ENCODE data around the gene ARMS2. TPM values are rescaled to one million over a fixed set of nuclear protein-coding genes. Genes with fewer than 3 reads are reported as not detected.

ARMS2 gene
- polyA plus RNA-seq, 1 donor from 2014 or later = not detected

GRCh38 chr10:122503012-122503411, 48.6 kb downstream of the ARMS2 start:
- Histone ChIP-seq H3K9me2 (ENCODE audit: insufficient read depth, low read length) (no peaks in the 10 kb centered on the region), H3K9me3 (ENCODE audit: low read length) (no peaks in the 10 kb centered on the region), H3K4me2 (ENCODE audit: low read length) (no peak overlapping the region), H3K27ac (ENCODE audit: low read length) (no peak overlapping the region), H2AFZ (ENCODE audit: low read depth, low read length) (no peak overlapping the region), H3F3A (ENCODE audit: insufficient read depth, low read length, poor library complexity, severe bottlenecking) (no peaks in the 10 kb centered on the region), H4K20me1 (ENCODE audit: insufficient read depth) (no peaks in the 10 kb centered on the region), H3K36me3 (ENCODE audit: insufficient read depth, low read length) (no peaks in the 10 kb centered on the region), H3K9ac (ENCODE audit: low read length) (no peak overlapping the region), H3K4me3 (ENCODE audit: low read length) (no peak overlapping the region), H3K27me3 (ENCODE audit: insufficient read depth, low read depth, low read length) (no peaks in the 10 kb centered on the region), H3K79me2 (replicated peaks; ENCODE audit: insufficient read depth, low read length) (no peaks in the 10 kb centered on the region)
- TF ChIP-seq TAF1 (IDR thresholded peaks at IDR 0.05; ENCODE audit: low read depth) = no peak
- TF ChIP-seq, protein P1, sequence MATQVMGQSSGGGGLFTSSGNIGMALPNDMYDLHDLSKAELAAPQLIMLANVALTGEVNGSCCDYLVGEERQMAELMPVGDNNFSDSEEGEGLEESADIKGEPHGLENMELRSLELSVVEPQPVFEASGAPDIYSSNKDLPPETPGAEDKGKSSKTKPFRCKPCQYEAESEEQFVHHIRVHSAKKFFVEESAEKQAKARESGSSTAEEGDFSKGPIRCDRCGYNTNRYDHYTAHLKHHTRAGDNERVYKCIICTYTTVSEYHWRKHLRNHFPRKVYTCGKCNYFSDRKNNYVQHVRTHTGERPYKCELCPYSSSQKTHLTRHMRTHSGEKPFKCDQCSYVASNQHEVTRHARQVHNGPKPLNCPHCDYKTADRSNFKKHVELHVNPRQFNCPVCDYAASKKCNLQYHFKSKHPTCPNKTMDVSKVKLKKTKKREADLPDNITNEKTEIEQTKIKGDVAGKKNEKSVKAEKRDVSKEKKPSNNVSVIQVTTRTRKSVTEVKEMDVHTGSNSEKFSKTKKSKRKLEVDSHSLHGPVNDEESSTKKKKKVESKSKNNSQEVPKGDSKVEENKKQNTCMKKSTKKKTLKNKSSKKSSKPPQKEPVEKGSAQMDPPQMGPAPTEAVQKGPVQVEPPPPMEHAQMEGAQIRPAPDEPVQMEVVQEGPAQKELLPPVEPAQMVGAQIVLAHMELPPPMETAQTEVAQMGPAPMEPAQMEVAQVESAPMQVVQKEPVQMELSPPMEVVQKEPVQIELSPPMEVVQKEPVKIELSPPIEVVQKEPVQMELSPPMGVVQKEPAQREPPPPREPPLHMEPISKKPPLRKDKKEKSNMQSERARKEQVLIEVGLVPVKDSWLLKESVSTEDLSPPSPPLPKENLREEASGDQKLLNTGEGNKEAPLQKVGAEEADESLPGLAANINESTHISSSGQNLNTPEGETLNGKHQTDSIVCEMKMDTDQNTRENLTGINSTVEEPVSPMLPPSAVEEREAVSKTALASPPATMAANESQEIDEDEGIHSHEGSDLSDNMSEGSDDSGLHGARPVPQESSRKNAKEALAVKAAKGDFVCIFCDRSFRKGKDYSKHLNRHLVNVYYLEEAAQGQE (IDR thresholded peaks at IDR 0.05; ENCODE audit: borderline replicate concordance) = no peak
- no peak for TF ChIP-seq EP300 (conservative IDR thresholded peaks at IDR 0.05; ENCODE audit: poor library complexity, severe bottlenecking)
- TF ChIP-seq, protein P2, sequence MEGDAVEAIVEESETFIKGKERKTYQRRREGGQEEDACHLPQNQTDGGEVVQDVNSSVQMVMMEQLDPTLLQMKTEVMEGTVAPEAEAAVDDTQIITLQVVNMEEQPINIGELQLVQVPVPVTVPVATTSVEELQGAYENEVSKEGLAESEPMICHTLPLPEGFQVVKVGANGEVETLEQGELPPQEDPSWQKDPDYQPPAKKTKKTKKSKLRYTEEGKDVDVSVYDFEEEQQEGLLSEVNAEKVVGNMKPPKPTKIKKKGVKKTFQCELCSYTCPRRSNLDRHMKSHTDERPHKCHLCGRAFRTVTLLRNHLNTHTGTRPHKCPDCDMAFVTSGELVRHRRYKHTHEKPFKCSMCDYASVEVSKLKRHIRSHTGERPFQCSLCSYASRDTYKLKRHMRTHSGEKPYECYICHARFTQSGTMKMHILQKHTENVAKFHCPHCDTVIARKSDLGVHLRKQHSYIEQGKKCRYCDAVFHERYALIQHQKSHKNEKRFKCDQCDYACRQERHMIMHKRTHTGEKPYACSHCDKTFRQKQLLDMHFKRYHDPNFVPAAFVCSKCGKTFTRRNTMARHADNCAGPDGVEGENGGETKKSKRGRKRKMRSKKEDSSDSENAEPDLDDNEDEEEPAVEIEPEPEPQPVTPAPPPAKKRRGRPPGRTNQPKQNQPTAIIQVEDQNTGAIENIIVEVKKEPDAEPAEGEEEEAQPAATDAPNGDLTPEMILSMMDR (IDR thresholded peaks at IDR 0.05; ENCODE audit: poor library complexity, severe bottlenecking) = no peak
- no peak for TF ChIP-seq EZH2 (IDR thresholded peaks at IDR 0.05; ENCODE audit: borderline replicate concordance, insufficient read depth, low read length, poor library complexity, severe bottlenecking)
- no peak for TF ChIP-seq MXI1 (conservative IDR thresholded peaks at IDR 0.05; ENCODE audit: poor library complexity, severe bottlenecking)
- TF ChIP-seq RAD21 (conservative IDR thresholded peaks at IDR 0.05) = no peak
- no peak for TF ChIP-seq POLR2AphosphoS5 (IDR thresholded peaks at IDR 0.05)
- TF ChIP-seq SMC3 (conservative IDR thresholded peaks at IDR 0.05; ENCODE audit: poor library complexity) = no peak

- Histone ChIP-seq H3K4me3 (ENCODE audit: low read length) (no peak overlapping the region), H3K27ac (ENCODE audit: low read length) (no peak overlapping the region), H3K9me2 (ENCODE audit: insufficient read depth, low read length) (no peaks in the 10 kb centered on the region), H3K4me2 (ENCODE audit: low read length) (no peak overlapping the region), H3K79me2 (replicated peaks; ENCODE audit: insufficient read depth, low read length) (no peaks in the 10 kb centered on the region), H2AFZ (ENCODE audit: low read depth, low read length) (no peak overlapping the region), H3K36me3 (ENCODE audit: insufficient read depth, low read length) (no peaks in the 10 kb centered on the region), H3K27me3 (ENCODE audit: insufficient read depth, low read depth, low read length) (no peaks in the 10 kb centered on the region), H3F3A (ENCODE audit: insufficient read depth, low read length, poor library complexity, severe bottlenecking) (no peaks in the 10 kb centered on the region), H3K9me3 (ENCODE audit: low read length) (no peaks in the 10 kb centered on the region), H4K20me1 (ENCODE audit: insufficient read depth) (no peaks in the 10 kb centered on the region), H3K9ac (ENCODE audit: low read length) (no peak overlapping the region)
- TF ChIP-seq POLR2AphosphoS5 (IDR thresholded peaks at IDR 0.05) = no peak
- no peak for TF ChIP-seq SMC3 (conservative IDR thresholded peaks at IDR 0.05; ENCODE audit: poor library complexity)
- TF ChIP-seq EP300 (conservative IDR thresholded peaks at IDR 0.05; ENCODE audit: poor library complexity, severe bottlenecking) = no peak
- TF ChIP-seq, protein P1 (IDR thresholded peaks at IDR 0.05; ENCODE audit: borderline replicate concordance) = no peak
- TF ChIP-seq EZH2 (IDR thresholded peaks at IDR 0.05; ENCODE audit: borderline replicate concordance, insufficient read depth, low read length, poor library complexity, severe bottlenecking) = no peak
- TF ChIP-seq RAD21 (conservative IDR thresholded peaks at IDR 0.05) = no peak
- no peak for TF ChIP-seq TAF1 (IDR thresholded peaks at IDR 0.05; ENCODE audit: low read depth)
- TF ChIP-seq MXI1 (conservative IDR thresholded peaks at IDR 0.05; ENCODE audit: poor library complexity, severe bottlenecking) = no peak
- TF ChIP-seq, protein P2 (IDR thresholded peaks at IDR 0.05; ENCODE audit: poor library complexity, severe bottlenecking) = no peak
These were observed 49.6 kb downstream of the ARMS2 start for GRCh38 chr10:122503886-122504609.

Measured in neural cell (in vitro differentiated cells).